NCI-H2107 (cell line): ENCODE data around the gene VPS4A.
"Not testable (repeated sequence)": the region's sequence is repeated elsewhere in the genome, so short reads cannot be mapped to it uniquely, and the experiment has no call there.

Experiments
- DNase-seq: peaks from one replicate; lab custom pipeline; 2025; lab: John Stamatoyannopoulos, UW

VPS4A gene

GRCh38 chr16:69310653-69311532 lies at the start of gene VPS4A:
TSS of gene VPS4A (plus strand) at chr16:69311350. CDS start at chr16:69311512, 162 bp downstream.
- peak; percentile 94 for DNase-seq

GRCh38 chr16:69266334-69267063 lies 44.7 kb upstream of the VPS4A start:
- no peak for DNase-seq

GRCh38 chr16:69267633-69268032 lies 43.5 kb upstream of the VPS4A start:
- DNase-seq = no peak

- DNase-seq = no peak
These were observed 40.8 kb upstream of the VPS4A start for GRCh38 chr16:69270395-69270794.

- DNase-seq = no peak
These were observed 40.3 kb upstream of the VPS4A start for GRCh38 chr16:69270831-69271230.

- no peak for DNase-seq
These were observed 38.1 kb upstream of the VPS4A start for GRCh38 chr16:69273009-69273408.

- DNase-seq = no peak
These were observed 36.4 kb upstream of the VPS4A start for GRCh38 chr16:69274699-69275235.

GRCh38 chr16:69276148-69277115 lies 34.7 kb upstream of the VPS4A start:
- no peak for DNase-seq

- no peak for DNase-seq
These were observed 33.7 kb upstream of the VPS4A start for GRCh38 chr16:69277413-69277812.

GRCh38 chr16:69283851-69284250 lies 27.3 kb upstream of the VPS4A start:
- no peak for DNase-seq

GRCh38 chr16:69285240-69285639 lies 25.9 kb upstream of the VPS4A start:
- DNase-seq = no peak

- DNase-seq = peak; percentile 25
These were observed 24.0 kb upstream of the VPS4A start for GRCh38 chr16:69286941-69287713.

GRCh38 chr16:69291657-69292056 lies 19.5 kb upstream of the VPS4A start:
- DNase-seq = not testable (repeated sequence)

GRCh38 chr16:69293401-69293800 lies 17.7 kb upstream of the VPS4A start:
- DNase-seq = no peak

GRCh38 chr16:69294051-69294450 lies 17.1 kb upstream of the VPS4A start:
- DNase-seq = no peak

- DNase-seq = not testable (repeated sequence)
These were observed 14.4 kb upstream of the VPS4A start for GRCh38 chr16:69296771-69297170.

- DNase-seq = no peak
These were observed 12.9 kb upstream of the VPS4A start for GRCh38 chr16:69298261-69298660.

- DNase-seq = no peak
These were observed 10.0 kb upstream of the VPS4A start for GRCh38 chr16:69301187-69301586.

- DNase-seq = no peak
These were observed 9.3 kb upstream of the VPS4A start for GRCh38 chr16:69301861-69302260.

GRCh38 chr16:69302301-69302700 lies 8.8 kb upstream of the VPS4A start:
- no peak for DNase-seq

GRCh38 chr16:69306031-69306430 lies 5.1 kb upstream of the VPS4A start:
- no peak for DNase-seq
